ENCODE data around the gene DMAC2L.

- TF ChIP-seq CTCF (IDR thresholded peaks at IDR 0.05) (no peak), EZH2 (IDR thresholded peaks at IDR 0.05; ENCODE audit: borderline replicate concordance, insufficient read depth, low read depth, low read length, poor library complexity, severe bottlenecking) (no peak)
Observed at GRCh38 chr14:50344876-50345563, 32.9 kb downstream of the DMAC2L start.
